ENCODE results near the gene ZNF335. TPM values are rescaled to one million over a fixed set of nuclear protein-coding genes. Genes with fewer than 3 reads are reported as not detected.

Gene ZNF335
- 18.1 and 28.1 TPM in 2 replicates for total RNA-seq
- polyA plus RNA-seq = 13.5 and 26.7 TPM in 2 replicates

DNA sequence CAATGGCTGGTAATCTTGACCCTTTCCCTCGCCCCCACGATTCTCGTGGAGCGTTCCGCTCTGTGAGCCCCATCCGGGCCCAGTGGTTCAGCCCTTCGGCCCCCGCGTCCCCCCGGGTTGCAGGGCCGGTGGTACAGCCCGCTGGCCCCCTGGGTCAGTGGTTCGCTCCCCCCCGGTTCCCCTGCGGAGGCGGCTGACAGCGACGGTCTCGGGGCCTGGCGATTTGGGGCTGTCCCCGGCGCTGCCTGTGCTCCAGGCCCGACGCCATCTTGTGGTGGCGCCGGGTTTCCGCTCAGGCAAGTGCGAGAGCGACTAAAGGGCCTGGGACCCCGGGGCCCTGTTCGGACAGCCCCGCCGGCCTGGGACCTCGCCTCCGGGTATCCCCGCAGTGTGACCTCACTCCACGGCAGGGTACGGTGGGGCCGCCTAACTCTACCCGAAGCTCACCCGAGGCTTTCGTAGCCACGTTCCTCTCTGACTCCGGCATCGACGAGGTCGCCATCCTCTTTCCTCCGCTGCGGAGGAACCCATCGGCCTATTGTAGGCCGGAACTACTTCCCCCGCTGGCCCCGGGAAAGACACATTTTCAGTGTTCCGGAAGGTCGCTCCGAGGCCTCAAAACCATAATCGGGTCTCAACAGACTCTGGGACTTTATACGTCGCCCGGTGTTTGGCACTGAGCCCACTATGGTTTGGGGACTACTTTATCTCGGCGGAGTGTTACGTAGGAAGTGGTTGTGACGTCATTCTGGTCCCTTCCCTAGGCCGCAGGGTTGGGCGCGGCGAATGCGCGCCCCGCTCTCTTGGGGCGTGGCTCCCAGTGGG, at the start of gene ZNF335:
TSS of gene ZNF335 (minus strand) at position 529 of the 825 bp plus-strand sequence. CDS start 793 bp downstream, outside the sequence.
- Histone ChIP-seq H3K9me3 (ENCODE audit: low read depth) (no peaks in the 10 kb centered on the region), H3K27me3 (no peaks in the 10 kb centered on the region), H3K4me1 (ENCODE audit: low read depth) (no peaks in the 10 kb centered on the region), H3K27ac (peak within 1 kb of the TSS; percentile 99), H3K4me3 (peak within 1 kb of the TSS; percentile 49), H3K36me3 (peaks cover 13% of the 10 kb centered on the region)
- TF ChIP-seq CTCF (IDR thresholded peaks at IDR 0.05; ENCODE audit: low read depth, low read length) = peak; percentile 18
- peak; percentile 97 to 99 for DNase-seq (ENCODE audit: low read depth in 1 of 2, low spot score in 1 of 2)

GRCh38 chr20:46020555-46020954, 48.6 kb upstream of the ZNF335 start:
- Histone ChIP-seq H3K9me3 (ENCODE audit: low read depth) (no peaks in the 10 kb centered on the region), H3K4me3 (no peak overlapping the region), H3K36me3 (no peaks in the 10 kb centered on the region), H3K27me3 (peaks cover 26% of the 10 kb centered on the region), H3K4me1 (ENCODE audit: low read depth) (no peaks in the 10 kb centered on the region), H3K27ac (no peak overlapping the region)
- no peak for TF ChIP-seq CTCF (IDR thresholded peaks at IDR 0.05; ENCODE audit: low read depth, low read length)
- DNase-seq (ENCODE audit: low read depth in 1 of 2, low spot score in 1 of 2) = no peak

DNA sequence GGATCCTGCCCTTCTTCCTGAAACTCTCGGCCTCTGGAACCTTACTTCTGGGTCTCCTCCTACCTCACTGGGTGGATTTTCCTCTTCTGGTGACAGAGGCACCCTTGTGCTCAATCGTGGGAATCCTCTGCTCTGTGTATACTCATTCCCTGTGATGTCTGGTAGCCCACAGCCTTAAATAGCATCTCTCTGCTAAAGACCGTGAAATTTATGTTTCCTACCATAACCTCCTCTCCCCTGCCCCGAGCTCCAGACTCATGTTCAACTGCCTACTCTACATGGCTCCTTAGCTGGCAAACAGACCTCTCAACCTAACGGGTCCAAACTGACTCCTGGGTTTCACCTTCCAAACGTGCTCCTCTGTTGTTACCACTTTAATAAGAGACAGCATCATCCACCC, 46.6 kb upstream of the ZNF335 start:
- Histone ChIP-seq H3K4me1 (ENCODE audit: low read depth) (no peaks in the 10 kb centered on the region), H3K36me3 (no peaks in the 10 kb centered on the region), H3K27me3 (peaks cover 7% of the 10 kb centered on the region), H3K27ac (no peak overlapping the region), H3K4me3 (no peak overlapping the region), H3K9me3 (ENCODE audit: low read depth) (no peaks in the 10 kb centered on the region)
- TF ChIP-seq CTCF (IDR thresholded peaks at IDR 0.05; ENCODE audit: low read depth, low read length) = no peak
- DNase-seq (ENCODE audit: low read depth in 1 of 2, low spot score in 1 of 2) = no peak

- DNase-seq (ENCODE audit: low read depth in 1 of 2, low spot score in 1 of 2) = no peak
- H3K27me3 ChIP-seq = peaks cover 2% of the 10 kb centered on the region
- H3K9me3 ChIP-seq (ENCODE audit: low read depth) = no peaks in the 10 kb centered on the region
- no peak overlapping the region for H3K4me3 ChIP-seq
- TF ChIP-seq CTCF (IDR thresholded peaks at IDR 0.05; ENCODE audit: low read depth, low read length) = no peak
- H3K4me1 ChIP-seq (ENCODE audit: low read depth) = no peaks in the 10 kb centered on the region
- H3K27ac ChIP-seq = no peak overlapping the region
- no peaks in the 10 kb centered on the region for H3K36me3 ChIP-seq
Observed at GRCh38 chr20:46018112-46018511, 46.1 kb upstream of the ZNF335 start.

GRCh38 chr20:46017272-46017671, 45.3 kb upstream of the ZNF335 start:
- no peak for DNase-seq (ENCODE audit: low read depth in 1 of 2, low spot score in 1 of 2)
- H3K36me3 ChIP-seq = no peaks in the 10 kb centered on the region
- no peaks in the 10 kb centered on the region for H3K9me3 ChIP-seq (ENCODE audit: low read depth)
- TF ChIP-seq CTCF (IDR thresholded peaks at IDR 0.05; ENCODE audit: low read depth, low read length) = no peak
- no peak overlapping the region for H3K27ac ChIP-seq
- no peak overlapping the region for H3K4me3 ChIP-seq
- H3K27me3 ChIP-seq = no peaks in the 10 kb centered on the region
- no peaks in the 10 kb centered on the region for H3K4me1 ChIP-seq (ENCODE audit: low read depth)
